Erythroblast (primary cell): ENCODE data around the gene STARD3.
A peak's percentile ranks its signal among the peaks of the same experiment; 100 is the strongest.

Experiments
- GATA1 ChIP-seq: IDR thresholded peaks from 2 replicates; pipeline ENCODE4 v1.6.1; 2011; ENCODE audit warnings: low read depth, mild to moderate bottlenecking, control low read depth, low read length, moderate library complexity
- POLR2A ChIP-seq: IDR thresholded peaks from 2 replicates; pipeline ENCODE4 v1.6.1; 2011; ENCODE audit warnings: mild to moderate bottlenecking, low read length

GRCh38 chr17:39683295-39683939 is 46.5 kb downstream of the STARD3 start:
- TF ChIP-seq POLR2A (no peak), GATA1 (peak; percentile 64)
